ENCODE measurements around the gene RAB21.

RAB21 gene

DNA sequence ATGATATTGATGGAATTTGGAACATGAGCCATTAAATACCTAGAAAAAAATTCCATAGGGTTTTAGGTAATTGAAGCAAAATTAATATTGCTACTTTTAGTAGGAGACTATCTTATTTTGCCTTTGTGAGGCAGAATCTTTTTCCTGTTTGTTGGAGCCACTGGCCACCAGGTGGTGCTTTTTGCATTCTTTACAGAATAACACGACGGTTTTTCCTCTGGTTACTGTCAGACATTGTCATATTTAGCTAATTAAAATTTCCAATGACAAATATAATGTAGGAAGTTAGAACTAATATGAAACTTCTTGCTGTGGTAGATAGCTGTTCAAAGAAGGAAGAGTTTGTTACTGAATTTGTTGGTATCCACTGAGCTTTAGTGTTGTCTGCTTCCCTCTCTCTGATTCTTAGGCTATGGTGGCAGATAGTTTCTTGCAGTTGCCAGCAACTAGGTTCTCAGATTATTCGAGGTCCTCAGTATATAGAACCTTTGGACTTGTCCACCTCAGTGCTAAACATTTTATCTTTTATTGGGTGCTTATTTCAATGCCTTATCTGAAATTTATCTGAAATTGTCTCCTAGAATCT lies 25.7 kb downstream of the RAB21 start:
- H3K9me3 ChIP-seq (ENCODE audit: control extremely low read depth in 1 of 5, control insufficient read depth in 4 of 5, insufficient read depth in 2 of 5, low read depth in 1 of 5, low read length in 4 of 5): no peaks in the 10 kb centered on the region
- WGBS (ENCODE audit: insufficient coverage): no CpG with 5 or more reads among the region's 3 CpGs
- H3K4me1 ChIP-seq (ENCODE audit: control extremely low read depth in 1 of 4, control insufficient read depth in 4 of 4, insufficient read depth in 4 of 4, low read length in 3 of 4): peaks cover 0 to 13% (median 8%) of the 10 kb centered on the region in 4 experiments
- CTCF ChIA-PET: interaction anchor here (0.7 to 4.2 kb wide), 30 partner anchors 8 to 164 kb away, joined by 3 to 41 read pairs (median 4); partner anchors contain the start of genes TBC1D15 and TPH2
- peak overlapping the region in 1 of 7 experiments; percentile 16 for H3K4me3 ChIP-seq (ENCODE audit: control insufficient read depth in 1 of 7, extremely low read depth in 1 of 7, insufficient read depth in 4 of 7, low read depth in 2 of 7, low read length in 6 of 7)
- H3K27me3 ChIP-seq (replicated peaks in 2 of 5; ENCODE audit: control insufficient read depth in 4 of 5, insufficient read depth in 5 of 5, low read length in 4 of 5): no peaks in the 10 kb centered on the region
- H3K36me3 ChIP-seq (ENCODE audit: control insufficient read depth in 4 of 4, insufficient read depth in 4 of 4, low read length in 3 of 4): peaks cover 9 to 31% (median 16%) of the 10 kb centered on the region in 4 experiments
- peak; percentile 58 to 78 (median 70) for DNase-seq
- H3K27ac ChIP-seq (ENCODE audit: insufficient read depth in 1 of 2, low read depth in 1 of 2, low read length in 2 of 2, poor library complexity in 1 of 2, severe bottlenecking in 2 of 2): no peak overlapping the region
- POLR2A ChIA-PET: interaction anchor here (0.6 kb wide), 1 partner anchor 67 kb away, joined by 3 read pairs; no protein-coding TSS in a partner anchor

DNA sequence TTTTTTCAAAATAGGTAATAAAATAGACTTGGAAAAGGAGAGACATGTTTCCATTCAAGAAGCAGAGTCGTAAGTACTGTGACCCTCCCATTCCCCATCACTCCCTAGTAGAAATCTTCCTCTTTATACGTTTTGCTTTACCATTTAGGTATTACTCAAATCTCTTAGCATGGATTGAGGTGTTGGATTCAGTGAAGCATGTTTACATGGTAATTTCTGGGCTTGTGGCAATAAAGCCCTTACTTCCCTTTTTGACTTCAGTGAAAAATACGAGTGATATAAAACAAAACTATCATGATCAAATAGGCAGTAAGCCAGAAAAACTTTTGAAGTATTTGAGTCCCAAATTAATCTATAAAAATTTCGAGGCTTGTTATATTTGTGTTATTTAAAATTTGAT lies 27.4 kb downstream of the RAB21 start:
- H3K27ac ChIP-seq (ENCODE audit: insufficient read depth in 1 of 2, low read depth in 1 of 2, low read length in 2 of 2, poor library complexity in 1 of 2, severe bottlenecking in 2 of 2): peak overlapping the region in 1 of 2 experiments; percentile 20
- no peak overlapping the region for H3K4me3 ChIP-seq (ENCODE audit: control insufficient read depth in 1 of 7, extremely low read depth in 1 of 7, insufficient read depth in 4 of 7, low read depth in 2 of 7, low read length in 6 of 7)
- peaks cover 8 to 24% (median 12%) of the 10 kb centered on the region in 4 experiments for H3K4me1 ChIP-seq (ENCODE audit: control extremely low read depth in 1 of 4, control insufficient read depth in 4 of 4, insufficient read depth in 4 of 4, low read length in 3 of 4)
- ChIA-PET POLR2A (no interaction called here), CTCF (no interaction called here)
- no CpG with 5 or more reads among the region's 4 CpGs for WGBS (ENCODE audit: insufficient coverage)
- H3K9me3 ChIP-seq (ENCODE audit: control extremely low read depth in 1 of 5, control insufficient read depth in 4 of 5, insufficient read depth in 2 of 5, low read depth in 1 of 5, low read length in 4 of 5): no peaks in the 10 kb centered on the region
- DNase-seq: peak; percentile 23 to 75 (median 66)
- H3K36me3 ChIP-seq (ENCODE audit: control insufficient read depth in 4 of 4, insufficient read depth in 4 of 4, low read length in 3 of 4): peaks cover 11 to 29% (median 21%) of the 10 kb centered on the region in 4 experiments
- H3K27me3 ChIP-seq (replicated peaks in 2 of 5; ENCODE audit: control insufficient read depth in 4 of 5, insufficient read depth in 5 of 5, low read length in 4 of 5): no peaks in the 10 kb centered on the region

DNA sequence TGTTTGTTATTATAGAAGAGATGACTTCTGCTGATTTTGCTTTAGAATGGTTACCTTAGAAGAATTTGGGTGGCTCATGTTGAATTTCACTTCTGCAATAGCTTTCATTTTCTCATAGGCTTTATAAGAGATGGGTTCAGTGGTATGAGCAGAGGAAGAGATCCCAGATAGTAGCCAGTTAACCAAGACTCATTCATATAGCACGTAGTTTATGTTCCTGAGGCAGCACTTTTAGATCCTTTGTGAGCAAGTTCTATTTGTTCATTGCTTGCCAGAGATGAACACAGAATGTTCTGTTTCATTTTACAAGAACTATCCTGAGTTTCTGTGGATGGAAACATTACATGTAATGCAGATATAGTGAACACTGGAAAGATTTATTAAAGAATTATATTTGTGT lies 32.2 kb downstream of the RAB21 start:
- WGBS (ENCODE audit: insufficient coverage): no CpG with 5 or more reads among the region's 1 CpG
- peak overlapping the region in 1 of 7 experiments; percentile 31 for H3K4me3 ChIP-seq (ENCODE audit: control insufficient read depth in 1 of 7, extremely low read depth in 1 of 7, insufficient read depth in 4 of 7, low read depth in 2 of 7, low read length in 6 of 7)
- H3K27me3 ChIP-seq (replicated peaks in 2 of 5; ENCODE audit: control insufficient read depth in 4 of 5, insufficient read depth in 5 of 5, low read length in 4 of 5): no peaks in the 10 kb centered on the region
- POLR2A ChIA-PET: no interaction called here
- DNase-seq: no peak
- CTCF ChIA-PET: interaction anchor here (0.9 kb wide), 1 partner anchor 55 kb away, joined by 3 read pairs; no protein-coding TSS in a partner anchor
- H3K36me3 ChIP-seq (ENCODE audit: control insufficient read depth in 4 of 4, insufficient read depth in 4 of 4, low read length in 3 of 4): peaks cover 7 to 24% (median 11%) of the 10 kb centered on the region in 4 experiments
- no peaks in the 10 kb centered on the region for H3K9me3 ChIP-seq (ENCODE audit: control extremely low read depth in 1 of 5, control insufficient read depth in 4 of 5, insufficient read depth in 2 of 5, low read depth in 1 of 5, low read length in 4 of 5)
- peak overlapping the region in 1 of 2 experiments; percentile 40 for H3K27ac ChIP-seq (ENCODE audit: insufficient read depth in 1 of 2, low read depth in 1 of 2, low read length in 2 of 2, poor library complexity in 1 of 2, severe bottlenecking in 2 of 2)
- H3K4me1 ChIP-seq (ENCODE audit: control extremely low read depth in 1 of 4, control insufficient read depth in 4 of 4, insufficient read depth in 4 of 4, low read length in 3 of 4): peaks cover 21 to 69% (median 38%) of the 10 kb centered on the region in 4 experiments

DNA sequence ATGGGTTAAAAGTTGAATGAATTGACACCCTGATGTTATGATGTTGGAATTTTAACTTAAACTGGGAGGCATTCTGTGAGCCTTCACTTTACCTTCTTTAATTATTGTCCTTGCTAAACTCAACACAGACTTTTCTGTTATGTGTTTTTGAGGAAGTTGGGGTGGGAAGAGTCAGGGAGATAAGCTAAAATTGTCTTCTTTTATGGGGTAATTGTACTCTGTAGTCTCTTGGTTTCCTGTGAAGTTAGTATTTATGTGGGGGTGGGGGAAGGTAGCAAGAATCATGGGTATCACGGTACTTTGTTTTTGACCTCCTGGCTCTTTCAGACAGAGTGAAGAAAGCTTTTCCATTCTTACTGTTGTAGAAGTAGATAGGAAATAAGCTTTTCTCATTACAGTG lies 32.9 kb downstream of the RAB21 start:
- H3K9me3 ChIP-seq (ENCODE audit: control extremely low read depth in 1 of 5, control insufficient read depth in 4 of 5, insufficient read depth in 2 of 5, low read depth in 1 of 5, low read length in 4 of 5): no peaks in the 10 kb centered on the region
- 13% methylated on average over 1 of the region's 1 CpG for WGBS (ENCODE audit: insufficient coverage)
- DNase-seq: peak; percentile 22 to 54 (median 46)

DNA sequence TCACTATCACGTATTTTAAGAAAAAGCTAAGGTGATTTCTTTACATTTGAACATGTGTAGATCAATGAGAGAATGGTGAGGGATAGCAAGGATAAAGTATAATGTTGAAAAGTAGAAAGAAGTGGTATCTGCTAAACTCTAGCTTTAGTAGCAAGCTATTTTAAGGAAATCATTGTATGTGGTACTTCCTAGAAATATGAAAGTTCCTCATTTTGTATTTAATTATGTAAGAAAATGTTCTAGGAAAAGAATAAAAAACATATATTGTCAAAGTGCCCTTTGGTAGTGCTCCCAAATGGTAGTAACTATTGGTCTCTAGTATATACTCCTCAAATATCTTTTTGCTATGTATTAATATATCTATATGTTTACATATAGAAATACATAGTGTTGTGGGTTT lies 35.7 kb downstream of the RAB21 start:
- WGBS (ENCODE audit: insufficient coverage): no CpG with 5 or more reads among the region's 1 CpG
- CTCF ChIA-PET: interaction anchor here (0.7 to 1.0 kb wide), 2 partner anchors 17 to 148 kb away, joined by 3 read pairs; partner anchors contain the start of gene TPH2
- peaks cover 21 to 63% (median 35%) of the 10 kb centered on the region in 4 experiments for H3K4me1 ChIP-seq (ENCODE audit: control extremely low read depth in 1 of 4, control insufficient read depth in 4 of 4, insufficient read depth in 4 of 4, low read length in 3 of 4)
- peak in 1 of 3 donors; percentile 19 for DNase-seq
- POLR2A ChIA-PET: no interaction called here
- H3K9me3 ChIP-seq (ENCODE audit: control extremely low read depth in 1 of 5, control insufficient read depth in 4 of 5, insufficient read depth in 2 of 5, low read depth in 1 of 5, low read length in 4 of 5): no peaks in the 10 kb centered on the region
- H3K4me3 ChIP-seq (ENCODE audit: control insufficient read depth in 1 of 7, extremely low read depth in 1 of 7, insufficient read depth in 4 of 7, low read depth in 2 of 7, low read length in 6 of 7): peak overlapping the region in 2 of 7 experiments; percentile 13 to 21
- H3K27ac ChIP-seq (ENCODE audit: insufficient read depth in 1 of 2, low read depth in 1 of 2, low read length in 2 of 2, poor library complexity in 1 of 2, severe bottlenecking in 2 of 2): no peak overlapping the region
- peaks cover 3 to 13% (median 5%) of the 10 kb centered on the region in 4 experiments for H3K36me3 ChIP-seq (ENCODE audit: control insufficient read depth in 4 of 4, insufficient read depth in 4 of 4, low read length in 3 of 4)
- H3K27me3 ChIP-seq (replicated peaks in 2 of 5; ENCODE audit: control insufficient read depth in 4 of 5, insufficient read depth in 5 of 5, low read length in 4 of 5): no peaks in the 10 kb centered on the region

More for the DNA sequence above, 32.9 kb downstream of the RAB21 start:
- ChIA-PET CTCF (interaction anchor here (0.7 to 1.6 kb wide), 4 partner anchors 9 to 150 kb away, joined by 3 to 7 read pairs (median 4); partner anchors contain the start of gene RAB21), POLR2A (no interaction called here)
- H3K4me3 ChIP-seq (ENCODE audit: control insufficient read depth in 1 of 7, extremely low read depth in 1 of 7, insufficient read depth in 4 of 7, low read depth in 2 of 7, low read length in 6 of 7): peak overlapping the region in 4 of 7 experiments; percentile 2 to 55 (median 38)
- no peaks in the 10 kb centered on the region for H3K27me3 ChIP-seq (replicated peaks in 2 of 5; ENCODE audit: control insufficient read depth in 4 of 5, insufficient read depth in 5 of 5, low read length in 4 of 5)
- peaks cover 5 to 24% (median 11%) of the 10 kb centered on the region in 4 experiments for H3K36me3 ChIP-seq (ENCODE audit: control insufficient read depth in 4 of 4, insufficient read depth in 4 of 4, low read length in 3 of 4)
- peak overlapping the region in 1 of 2 experiments; percentile 40 for H3K27ac ChIP-seq (ENCODE audit: insufficient read depth in 1 of 2, low read depth in 1 of 2, low read length in 2 of 2, poor library complexity in 1 of 2, severe bottlenecking in 2 of 2)
- peaks cover 21 to 69% (median 36%) of the 10 kb centered on the region in 4 experiments for H3K4me1 ChIP-seq (ENCODE audit: control extremely low read depth in 1 of 4, control insufficient read depth in 4 of 4, insufficient read depth in 4 of 4, low read length in 3 of 4)

- H3K4me3 ChIP-seq (ENCODE audit: control insufficient read depth in 1 of 7, extremely low read depth in 1 of 7, insufficient read depth in 4 of 7, low read depth in 2 of 7, low read length in 6 of 7): peak overlapping the region in 1 of 7 experiments; percentile 4
- H3K27me3 ChIP-seq (replicated peaks in 2 of 5; ENCODE audit: control insufficient read depth in 4 of 5, insufficient read depth in 5 of 5, low read length in 4 of 5): no peaks in the 10 kb centered on the region
- DNase-seq: no peak
- H3K9me3 ChIP-seq (ENCODE audit: control extremely low read depth in 1 of 5, control insufficient read depth in 4 of 5, insufficient read depth in 2 of 5, low read depth in 1 of 5, low read length in 4 of 5): no peaks in the 10 kb centered on the region
- CTCF ChIA-PET: interaction anchor here (0.9 to 2.9 kb wide), 2 partner anchors 12 to 147 kb away, joined by 3 to 20 read pairs; partner anchors contain the start of gene TPH2
- peaks cover 16 to 64% (median 35%) of the 10 kb centered on the region in 4 experiments for H3K4me1 ChIP-seq (ENCODE audit: control extremely low read depth in 1 of 4, control insufficient read depth in 4 of 4, insufficient read depth in 4 of 4, low read length in 3 of 4)
- 100% methylated on average over 1 of the region's 4 CpGs for WGBS (ENCODE audit: insufficient coverage)
- POLR2A ChIA-PET: interaction anchor here (0.6 kb wide), 1 partner anchor 25 kb away, joined by 3 read pairs; no protein-coding TSS in a partner anchor
- H3K36me3 ChIP-seq (ENCODE audit: control insufficient read depth in 4 of 4, insufficient read depth in 4 of 4, low read length in 3 of 4): peaks cover 0 to 3% (median 1%) of the 10 kb centered on the region in 4 experiments
- no peak overlapping the region for H3K27ac ChIP-seq (ENCODE audit: insufficient read depth in 1 of 2, low read depth in 1 of 2, low read length in 2 of 2, poor library complexity in 1 of 2, severe bottlenecking in 2 of 2)
Observed at GRCh38 chr12:71791473-71792150, 36.9 kb downstream of the RAB21 start.
